Measurements from ENCODE around the gene ENOPH1. TPM values are rescaled to one million over a fixed set of nuclear protein-coding genes. Genes with fewer than 3 reads are reported as not detected.

The ENOPH1 gene
- total and polyA plus RNA-seq, 2 of the 13 experiments (the other 11 are each of a cell fraction or from before 2014, with no cell fraction given), result 15.5 to 64.3 TPM

DNA sequence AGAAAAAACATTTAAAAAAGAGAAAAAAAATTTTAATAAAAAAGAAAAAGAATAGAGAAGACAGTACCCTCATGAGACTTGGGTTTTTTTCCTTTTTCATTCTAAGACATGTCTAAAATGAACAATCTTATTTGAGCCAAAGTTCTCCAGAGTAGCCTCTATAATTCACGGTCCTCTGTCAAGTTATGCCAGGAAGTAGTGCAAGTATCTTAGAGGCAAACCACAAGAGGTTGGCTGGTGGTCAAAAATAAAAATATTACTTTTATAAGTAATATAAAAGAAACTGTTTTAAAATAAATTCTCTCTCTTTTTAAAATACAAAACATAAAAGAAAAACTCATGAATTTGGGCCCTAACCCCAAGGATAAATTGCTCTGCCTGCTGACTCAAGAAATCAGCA, 26.7 kb upstream of the ENOPH1 start (continued):
- TF ChIP-seq, protein P1, sequence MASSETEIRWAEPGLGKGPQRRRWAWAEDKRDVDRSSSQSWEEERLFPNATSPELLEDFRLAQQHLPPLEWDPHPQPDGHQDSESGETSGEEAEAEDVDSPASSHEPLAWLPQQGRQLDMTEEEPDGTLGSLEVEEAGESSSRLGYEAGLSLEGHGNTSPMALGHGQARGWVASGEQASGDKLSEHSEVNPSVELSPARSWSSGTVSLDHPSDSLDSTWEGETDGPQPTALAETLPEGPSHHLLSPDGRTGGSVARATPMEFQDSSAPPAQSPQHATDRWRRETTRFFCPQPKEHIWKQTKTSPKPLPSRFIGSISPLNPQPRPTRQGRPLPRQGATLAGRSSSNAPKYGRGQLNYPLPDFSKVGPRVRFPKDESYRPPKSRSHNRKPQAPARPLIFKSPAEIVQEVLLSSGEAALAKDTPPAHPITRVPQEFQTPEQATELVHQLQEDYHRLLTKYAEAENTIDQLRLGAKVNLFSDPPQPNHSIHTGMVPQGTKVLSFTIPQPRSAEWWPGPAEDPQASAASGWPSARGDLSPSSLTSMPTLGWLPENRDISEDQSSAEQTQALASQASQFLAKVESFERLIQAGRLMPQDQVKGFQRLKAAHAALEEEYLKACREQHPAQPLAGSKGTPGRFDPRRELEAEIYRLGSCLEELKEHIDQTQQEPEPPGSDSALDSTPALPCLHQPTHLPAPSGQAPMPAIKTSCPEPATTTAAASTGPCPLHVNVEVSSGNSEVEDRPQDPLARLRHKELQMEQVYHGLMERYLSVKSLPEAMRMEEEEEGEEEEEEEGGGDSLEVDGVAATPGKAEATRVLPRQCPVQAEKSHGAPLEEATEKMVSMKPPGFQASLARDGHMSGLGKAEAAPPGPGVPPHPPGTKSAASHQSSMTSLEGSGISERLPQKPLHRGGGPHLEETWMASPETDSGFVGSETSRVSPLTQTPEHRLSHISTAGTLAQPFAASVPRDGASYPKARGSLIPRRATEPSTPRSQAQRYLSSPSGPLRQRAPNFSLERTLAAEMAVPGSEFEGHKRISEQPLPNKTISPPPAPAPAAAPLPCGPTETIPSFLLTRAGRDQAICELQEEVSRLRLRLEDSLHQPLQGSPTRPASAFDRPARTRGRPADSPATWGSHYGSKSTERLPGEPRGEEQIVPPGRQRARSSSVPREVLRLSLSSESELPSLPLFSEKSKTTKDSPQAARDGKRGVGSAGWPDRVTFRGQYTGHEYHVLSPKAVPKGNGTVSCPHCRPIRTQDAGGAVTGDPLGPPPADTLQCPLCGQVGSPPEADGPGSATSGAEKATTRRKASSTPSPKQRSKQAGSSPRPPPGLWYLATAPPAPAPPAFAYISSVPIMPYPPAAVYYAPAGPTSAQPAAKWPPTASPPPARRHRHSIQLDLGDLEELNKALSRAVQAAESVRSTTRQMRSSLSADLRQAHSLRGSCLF (CRISPR knock-in tag; IDR thresholded peaks at IDR 0.05; ENCODE audit: borderline replicate concordance), result no peak
- TF ChIP-seq ZNF790 (CRISPR knock-in tag; IDR thresholded peaks at IDR 0.05; ENCODE audit: borderline replicate concordance) (no peak), MLLT10 (CRISPR knock-in tag; IDR thresholded peaks at IDR 0.05) (no peak), ZNF124 (CRISPR knock-in tag; IDR thresholded peaks at IDR 0.05) (no peak)
- TF ChIP-seq, protein P2, sequence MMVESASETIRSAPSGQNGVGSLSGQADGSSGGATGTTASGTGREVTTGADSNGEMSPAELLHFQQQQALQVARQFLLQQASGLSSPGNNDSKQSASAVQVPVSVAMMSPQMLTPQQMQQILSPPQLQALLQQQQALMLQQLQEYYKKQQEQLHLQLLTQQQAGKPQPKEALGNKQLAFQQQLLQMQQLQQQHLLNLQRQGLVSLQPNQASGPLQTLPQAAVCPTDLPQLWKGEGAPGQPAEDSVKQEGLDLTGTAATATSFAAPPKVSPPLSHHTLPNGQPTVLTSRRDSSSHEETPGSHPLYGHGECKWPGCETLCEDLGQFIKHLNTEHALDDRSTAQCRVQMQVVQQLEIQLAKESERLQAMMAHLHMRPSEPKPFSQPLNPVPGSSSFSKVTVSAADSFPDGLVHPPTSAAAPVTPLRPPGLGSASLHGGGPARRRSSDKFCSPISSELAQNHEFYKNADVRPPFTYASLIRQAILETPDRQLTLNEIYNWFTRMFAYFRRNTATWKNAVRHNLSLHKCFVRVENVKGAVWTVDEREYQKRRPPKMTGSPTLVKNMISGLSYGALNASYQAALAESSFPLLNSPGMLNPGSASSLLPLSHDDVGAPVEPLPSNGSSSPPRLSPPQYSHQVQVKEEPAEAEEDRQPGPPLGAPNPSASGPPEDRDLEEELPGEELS (CRISPR knock-in tag; IDR thresholded peaks at IDR 0.05), result no peak
- TF ChIP-seq, protein P3, sequence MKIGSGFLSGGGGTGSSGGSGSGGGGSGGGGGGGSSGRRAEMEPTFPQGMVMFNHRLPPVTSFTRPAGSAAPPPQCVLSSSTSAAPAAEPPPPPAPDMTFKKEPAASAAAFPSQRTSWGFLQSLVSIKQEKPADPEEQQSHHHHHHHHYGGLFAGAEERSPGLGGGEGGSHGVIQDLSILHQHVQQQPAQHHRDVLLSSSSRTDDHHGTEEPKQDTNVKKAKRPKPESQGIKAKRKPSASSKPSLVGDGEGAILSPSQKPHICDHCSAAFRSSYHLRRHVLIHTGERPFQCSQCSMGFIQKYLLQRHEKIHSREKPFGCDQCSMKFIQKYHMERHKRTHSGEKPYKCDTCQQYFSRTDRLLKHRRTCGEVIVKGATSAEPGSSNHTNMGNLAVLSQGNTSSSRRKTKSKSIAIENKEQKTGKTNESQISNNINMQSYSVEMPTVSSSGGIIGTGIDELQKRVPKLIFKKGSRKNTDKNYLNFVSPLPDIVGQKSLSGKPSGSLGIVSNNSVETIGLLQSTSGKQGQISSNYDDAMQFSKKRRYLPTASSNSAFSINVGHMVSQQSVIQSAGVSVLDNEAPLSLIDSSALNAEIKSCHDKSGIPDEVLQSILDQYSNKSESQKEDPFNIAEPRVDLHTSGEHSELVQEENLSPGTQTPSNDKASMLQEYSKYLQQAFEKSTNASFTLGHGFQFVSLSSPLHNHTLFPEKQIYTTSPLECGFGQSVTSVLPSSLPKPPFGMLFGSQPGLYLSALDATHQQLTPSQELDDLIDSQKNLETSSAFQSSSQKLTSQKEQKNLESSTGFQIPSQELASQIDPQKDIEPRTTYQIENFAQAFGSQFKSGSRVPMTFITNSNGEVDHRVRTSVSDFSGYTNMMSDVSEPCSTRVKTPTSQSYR (CRISPR knock-in tag; IDR thresholded peaks at IDR 0.05; ENCODE audit: borderline replicate concordance), result no peak
- TF ChIP-seq, protein P4, sequence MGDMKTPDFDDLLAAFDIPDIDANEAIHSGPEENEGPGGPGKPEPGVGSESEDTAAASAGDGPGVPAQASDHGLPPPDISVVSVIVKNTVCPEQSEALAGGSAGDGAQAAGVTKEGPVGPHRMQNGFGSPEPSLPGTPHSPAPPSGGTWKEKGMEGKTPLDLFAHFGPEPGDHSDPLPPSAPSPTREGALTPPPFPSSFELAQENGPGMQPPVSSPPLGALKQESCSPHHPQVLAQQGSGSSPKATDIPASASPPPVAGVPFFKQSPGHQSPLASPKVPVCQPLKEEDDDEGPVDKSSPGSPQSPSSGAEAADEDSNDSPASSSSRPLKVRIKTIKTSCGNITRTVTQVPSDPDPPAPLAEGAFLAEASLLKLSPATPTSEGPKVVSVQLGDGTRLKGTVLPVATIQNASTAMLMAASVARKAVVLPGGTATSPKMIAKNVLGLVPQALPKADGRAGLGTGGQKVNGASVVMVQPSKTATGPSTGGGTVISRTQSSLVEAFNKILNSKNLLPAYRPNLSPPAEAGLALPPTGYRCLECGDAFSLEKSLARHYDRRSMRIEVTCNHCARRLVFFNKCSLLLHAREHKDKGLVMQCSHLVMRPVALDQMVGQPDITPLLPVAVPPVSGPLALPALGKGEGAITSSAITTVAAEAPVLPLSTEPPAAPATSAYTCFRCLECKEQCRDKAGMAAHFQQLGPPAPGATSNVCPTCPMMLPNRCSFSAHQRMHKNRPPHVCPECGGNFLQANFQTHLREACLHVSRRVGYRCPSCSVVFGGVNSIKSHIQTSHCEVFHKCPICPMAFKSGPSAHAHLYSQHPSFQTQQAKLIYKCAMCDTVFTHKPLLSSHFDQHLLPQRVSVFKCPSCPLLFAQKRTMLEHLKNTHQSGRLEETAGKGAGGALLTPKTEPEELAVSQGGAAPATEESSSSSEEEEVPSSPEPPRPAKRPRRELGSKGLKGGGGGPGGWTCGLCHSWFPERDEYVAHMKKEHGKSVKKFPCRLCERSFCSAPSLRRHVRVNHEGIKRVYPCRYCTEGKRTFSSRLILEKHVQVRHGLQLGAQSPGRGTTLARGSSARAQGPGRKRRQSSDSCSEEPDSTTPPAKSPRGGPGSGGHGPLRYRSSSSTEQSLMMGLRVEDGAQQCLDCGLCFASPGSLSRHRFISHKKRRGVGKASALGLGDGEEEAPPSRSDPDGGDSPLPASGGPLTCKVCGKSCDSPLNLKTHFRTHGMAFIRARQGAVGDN (CRISPR knock-in tag; IDR thresholded peaks at IDR 0.05), result no peak
- TF ChIP-seq, protein P5, sequence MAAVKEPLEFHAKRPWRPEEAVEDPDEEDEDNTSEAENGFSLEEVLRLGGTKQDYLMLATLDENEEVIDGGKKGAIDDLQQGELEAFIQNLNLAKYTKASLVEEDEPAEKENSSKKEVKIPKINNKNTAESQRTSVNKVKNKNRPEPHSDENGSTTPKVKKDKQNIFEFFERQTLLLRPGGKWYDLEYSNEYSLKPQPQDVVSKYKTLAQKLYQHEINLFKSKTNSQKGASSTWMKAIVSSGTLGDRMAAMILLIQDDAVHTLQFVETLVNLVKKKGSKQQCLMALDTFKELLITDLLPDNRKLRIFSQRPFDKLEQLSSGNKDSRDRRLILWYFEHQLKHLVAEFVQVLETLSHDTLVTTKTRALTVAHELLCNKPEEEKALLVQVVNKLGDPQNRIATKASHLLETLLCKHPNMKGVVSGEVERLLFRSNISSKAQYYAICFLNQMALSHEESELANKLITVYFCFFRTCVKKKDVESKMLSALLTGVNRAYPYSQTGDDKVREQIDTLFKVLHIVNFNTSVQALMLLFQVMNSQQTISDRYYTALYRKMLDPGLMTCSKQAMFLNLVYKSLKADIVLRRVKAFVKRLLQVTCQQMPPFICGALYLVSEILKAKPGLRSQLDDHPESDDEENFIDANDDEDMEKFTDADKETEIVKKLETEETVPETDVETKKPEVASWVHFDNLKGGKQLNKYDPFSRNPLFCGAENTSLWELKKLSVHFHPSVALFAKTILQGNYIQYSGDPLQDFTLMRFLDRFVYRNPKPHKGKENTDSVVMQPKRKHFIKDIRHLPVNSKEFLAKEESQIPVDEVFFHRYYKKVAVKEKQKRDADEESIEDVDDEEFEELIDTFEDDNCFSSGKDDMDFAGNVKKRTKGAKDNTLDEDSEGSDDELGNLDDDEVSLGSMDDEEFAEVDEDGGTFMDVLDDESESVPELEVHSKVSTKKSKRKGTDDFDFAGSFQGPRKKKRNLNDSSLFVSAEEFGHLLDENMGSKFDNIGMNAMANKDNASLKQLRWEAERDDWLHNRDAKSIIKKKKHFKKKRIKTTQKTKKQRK (IDR thresholded peaks at IDR 0.05; ENCODE audit: low read length), result no peak
